IMR-90 (cell line): ENCODE data around the gene OTUD5.

Experiments
- CHD1 ChIP-seq: IDR thresholded peaks from 2 replicates; pipeline ENCODE4 v1.6.1; 2012; ENCODE audit warnings: low read depth, low read length, improper control_type of control experiment
- TF ChIP-seq, protein P1 (sequence below): conservative IDR thresholded peaks from 2 replicates; pipeline ENCODE4 v1.5.1; 2012; ENCODE audit warnings: mild to moderate bottlenecking, low read depth, low read length, improper control_type of control experiment

DNA sequence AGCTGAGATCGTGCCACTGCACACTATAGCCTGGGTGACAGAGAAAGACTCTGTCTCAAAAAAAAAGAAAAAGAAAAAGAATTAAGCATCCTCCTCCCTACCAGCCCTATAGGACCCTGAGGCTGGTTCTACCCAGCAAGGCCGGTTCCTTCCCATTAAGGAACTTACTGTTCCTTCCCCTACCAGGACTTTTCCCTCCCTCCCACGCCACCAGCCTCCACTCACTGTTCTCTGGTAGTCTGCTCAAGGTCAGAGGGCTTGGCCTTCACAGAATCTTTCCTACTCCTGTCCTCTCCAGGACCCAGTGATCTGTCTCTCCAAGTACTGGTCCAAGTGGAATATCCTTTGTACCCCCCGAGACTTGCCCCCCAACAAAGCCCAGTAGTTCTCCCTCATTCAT is 43.2 kb upstream of the OTUD5 start:
- TF ChIP-seq, protein P1, sequence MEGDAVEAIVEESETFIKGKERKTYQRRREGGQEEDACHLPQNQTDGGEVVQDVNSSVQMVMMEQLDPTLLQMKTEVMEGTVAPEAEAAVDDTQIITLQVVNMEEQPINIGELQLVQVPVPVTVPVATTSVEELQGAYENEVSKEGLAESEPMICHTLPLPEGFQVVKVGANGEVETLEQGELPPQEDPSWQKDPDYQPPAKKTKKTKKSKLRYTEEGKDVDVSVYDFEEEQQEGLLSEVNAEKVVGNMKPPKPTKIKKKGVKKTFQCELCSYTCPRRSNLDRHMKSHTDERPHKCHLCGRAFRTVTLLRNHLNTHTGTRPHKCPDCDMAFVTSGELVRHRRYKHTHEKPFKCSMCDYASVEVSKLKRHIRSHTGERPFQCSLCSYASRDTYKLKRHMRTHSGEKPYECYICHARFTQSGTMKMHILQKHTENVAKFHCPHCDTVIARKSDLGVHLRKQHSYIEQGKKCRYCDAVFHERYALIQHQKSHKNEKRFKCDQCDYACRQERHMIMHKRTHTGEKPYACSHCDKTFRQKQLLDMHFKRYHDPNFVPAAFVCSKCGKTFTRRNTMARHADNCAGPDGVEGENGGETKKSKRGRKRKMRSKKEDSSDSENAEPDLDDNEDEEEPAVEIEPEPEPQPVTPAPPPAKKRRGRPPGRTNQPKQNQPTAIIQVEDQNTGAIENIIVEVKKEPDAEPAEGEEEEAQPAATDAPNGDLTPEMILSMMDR: no peak
- no peak for TF ChIP-seq CHD1
